Activated CD4-positive, alpha-beta T cell treated with anti-CD3 and anti-CD28 coated beads, Interleukin-2, amount 50 U/mL, for 24 hours (primary cell): ENCODE results near the gene MEGF11.

ENCODE experiments used
- DNase-seq, 2 donors: peaks; one replicate each; pipeline ENCODE4 v3.0.0-alpha.2; 2020; ENCODE audit warnings: low read depth in 1 of 2, low spot score in 1 of 2

Gene MEGF11

DNA sequence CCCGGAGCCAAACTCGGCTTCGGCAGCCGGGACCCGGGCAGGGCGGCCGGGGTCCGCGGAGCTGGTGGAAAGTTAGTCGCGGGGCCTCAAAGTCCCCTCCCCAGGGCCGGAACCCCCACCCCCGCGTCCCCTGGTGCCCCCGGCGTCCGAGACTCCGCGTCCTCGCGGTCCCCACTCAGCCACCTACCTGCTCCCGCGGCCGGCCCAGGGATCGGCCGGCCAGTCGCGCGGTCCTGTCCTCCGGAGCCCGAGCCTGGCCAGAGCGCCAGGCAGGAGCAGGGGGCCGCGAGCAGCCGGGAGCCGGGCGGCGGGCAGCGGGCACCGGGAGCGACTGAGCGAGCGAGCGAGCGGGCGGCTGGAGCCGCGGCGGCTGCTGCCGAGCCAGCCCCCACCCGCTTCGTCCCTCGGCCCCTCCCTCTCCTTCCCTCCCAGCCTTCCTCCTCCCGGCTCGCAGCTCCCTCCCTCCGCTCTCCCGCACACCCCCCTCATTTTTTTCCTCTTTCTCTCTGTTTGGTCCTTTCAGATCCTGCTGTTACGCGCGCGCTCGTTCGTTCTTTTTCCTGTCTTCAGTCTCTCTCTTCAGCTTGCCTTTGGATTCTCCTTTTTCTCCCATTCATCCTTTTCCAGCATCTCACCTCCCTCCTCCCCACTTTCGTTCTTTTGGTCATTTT lies at the start of gene MEGF11:
Gene MEGF11 (minus strand): TSS at position 333 of the 671 bp plus-strand sequence. CDS start 125,347 bp downstream, outside the sequence.
- no peak for DNase-seq

- DNase-seq, result no peak
These were observed 49.1 kb upstream of the MEGF11 start for GRCh38 chr15:66302489-66303278.

- DNase-seq, result no peak
These were observed 45.3 kb upstream of the MEGF11 start for GRCh38 chr15:66298803-66299251.

- DNase-seq, result no peak
These were observed 42.6 kb upstream of the MEGF11 start for GRCh38 chr15:66296186-66296585.

DNA sequence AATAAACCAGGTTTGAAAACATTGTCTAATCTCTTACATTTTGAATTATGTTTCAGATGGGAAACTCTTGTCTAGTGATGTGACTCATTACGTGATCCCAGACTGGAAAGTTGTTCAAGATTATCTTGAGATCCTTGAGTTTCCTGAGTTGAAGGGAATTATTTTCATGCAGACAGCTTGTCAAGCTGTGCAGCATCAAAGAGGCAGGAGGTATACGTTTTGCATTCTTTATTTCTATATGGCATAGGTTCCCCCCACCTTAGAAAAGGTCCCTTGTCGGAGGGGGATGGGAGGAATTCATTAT lies 41.3 kb upstream of the MEGF11 start:
- DNase-seq, result no peak

DNA sequence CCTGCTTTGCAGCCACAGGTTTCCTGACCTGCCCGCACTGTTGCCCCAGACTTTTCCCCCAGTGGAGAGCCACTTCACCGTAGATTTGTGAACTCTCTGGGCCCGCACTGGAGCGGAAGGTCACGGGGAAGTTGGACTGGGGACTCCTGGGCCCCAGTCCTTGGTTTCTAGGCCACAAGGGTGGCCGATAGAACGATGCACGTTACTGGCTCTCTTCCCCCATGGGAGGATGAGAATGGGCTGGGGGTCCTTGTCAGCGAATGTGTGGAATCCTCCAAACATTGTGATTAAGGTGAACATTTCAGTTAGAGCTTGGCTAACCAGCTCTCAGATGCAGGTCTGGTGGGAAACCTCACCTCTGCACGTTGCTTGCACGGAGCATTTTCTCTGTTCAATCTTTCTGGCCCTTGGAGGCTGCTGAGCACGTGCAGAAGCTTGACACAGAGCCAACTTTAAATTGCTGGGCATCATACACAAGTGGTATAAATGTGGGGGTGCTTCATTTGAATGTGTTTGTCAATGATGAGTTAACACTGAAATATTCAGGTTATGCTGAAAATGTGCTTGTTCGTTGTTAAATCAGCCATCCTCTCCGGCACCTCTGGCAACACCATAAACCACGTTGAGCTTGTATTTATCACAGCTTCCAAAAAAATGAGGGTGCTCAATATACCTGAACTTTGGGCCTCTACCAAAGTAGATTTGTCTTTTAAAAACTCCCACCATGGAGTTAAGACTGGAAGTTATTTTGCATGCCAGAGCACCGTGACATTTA lies 40.8 kb upstream of the MEGF11 start:
- DNase-seq, result peak in 1 of 2 donors; percentile 17

GRCh38 chr15:66293419-66294156 lies 40.0 kb upstream of the MEGF11 start, which contains the start of gene DIS3L:
Gene DIS3L (plus strand): TSS chr15:66293568. CDS start chr15:66293597, 29 bp downstream.
- DNase-seq, result peak; percentile 34 to 40

DNA sequence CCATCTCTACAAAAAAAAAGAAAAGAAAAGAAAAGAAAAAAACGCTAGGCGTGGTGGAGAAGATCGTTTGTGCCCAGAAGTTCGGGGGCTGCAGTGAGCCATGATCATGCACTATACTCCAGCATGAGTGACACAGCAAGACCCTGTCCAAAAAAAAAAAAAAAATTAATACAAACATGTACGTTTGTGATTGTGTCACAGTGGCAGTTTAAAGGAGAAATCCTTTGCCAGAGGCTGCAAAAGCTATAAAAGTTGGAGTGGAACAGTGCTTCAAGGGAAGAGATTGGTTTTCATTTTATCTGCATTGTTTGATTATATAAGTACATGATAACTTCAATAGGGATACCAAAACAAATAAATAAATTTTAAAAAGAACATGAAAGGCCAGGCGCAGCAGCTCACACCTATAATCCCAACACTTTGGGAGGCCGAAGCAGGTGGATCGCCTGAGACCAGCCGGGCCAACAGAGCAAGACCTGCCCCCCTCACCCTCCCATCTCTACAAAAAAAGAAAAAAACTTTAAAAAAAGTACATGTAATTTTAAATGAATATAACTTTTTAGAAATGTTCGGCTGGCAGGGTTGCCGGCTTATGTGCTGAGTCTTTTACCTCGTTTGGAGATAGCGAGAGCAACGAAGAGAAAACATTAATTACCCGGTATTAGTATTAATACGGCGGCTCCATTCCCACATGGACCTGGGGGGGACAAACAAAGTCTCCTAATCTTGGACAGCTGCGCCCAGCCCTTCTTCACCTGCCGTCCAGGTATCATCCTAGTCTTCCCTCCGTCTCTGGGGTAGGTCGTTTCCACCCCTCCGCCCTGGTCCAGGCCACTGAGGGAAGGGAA lies 39.2 kb upstream of the MEGF11 start:
- no peak for DNase-seq

DNA sequence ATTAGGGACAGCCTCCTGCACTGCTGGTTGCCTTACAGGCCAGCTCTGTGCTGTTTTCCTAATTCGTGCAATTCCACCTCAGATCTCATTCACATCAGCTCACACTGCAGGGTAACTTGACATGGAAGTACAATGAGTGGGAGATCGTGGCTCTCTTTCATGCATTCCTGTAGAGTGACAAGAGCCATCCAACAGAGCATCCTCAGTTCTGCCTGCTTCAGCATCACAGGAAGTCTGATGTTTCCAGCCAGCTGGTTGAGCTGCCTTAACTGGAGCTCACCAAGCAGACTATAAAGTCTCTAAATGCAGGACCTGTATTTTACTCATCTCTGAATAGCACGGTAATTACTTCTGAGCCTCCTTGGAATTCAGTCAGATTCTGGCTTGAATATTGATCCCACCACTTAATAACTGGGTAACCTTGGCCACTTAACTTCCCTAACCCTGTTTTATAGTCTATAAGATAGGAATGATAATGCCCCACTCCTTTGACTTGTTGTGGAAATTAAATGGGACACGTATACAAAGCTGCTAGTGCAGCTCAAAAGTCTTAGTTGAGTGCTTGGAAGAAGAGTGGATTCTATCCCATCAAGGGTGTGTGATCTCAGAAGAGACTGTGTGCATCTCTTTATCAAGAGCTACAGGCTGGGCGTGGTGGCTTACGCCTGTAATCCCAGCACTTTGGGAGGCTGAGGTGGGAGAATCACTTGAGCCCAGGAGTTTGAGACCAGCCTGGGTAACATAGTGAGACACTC lies 38.4 kb upstream of the MEGF11 start:
- DNase-seq, result no peak

DNA sequence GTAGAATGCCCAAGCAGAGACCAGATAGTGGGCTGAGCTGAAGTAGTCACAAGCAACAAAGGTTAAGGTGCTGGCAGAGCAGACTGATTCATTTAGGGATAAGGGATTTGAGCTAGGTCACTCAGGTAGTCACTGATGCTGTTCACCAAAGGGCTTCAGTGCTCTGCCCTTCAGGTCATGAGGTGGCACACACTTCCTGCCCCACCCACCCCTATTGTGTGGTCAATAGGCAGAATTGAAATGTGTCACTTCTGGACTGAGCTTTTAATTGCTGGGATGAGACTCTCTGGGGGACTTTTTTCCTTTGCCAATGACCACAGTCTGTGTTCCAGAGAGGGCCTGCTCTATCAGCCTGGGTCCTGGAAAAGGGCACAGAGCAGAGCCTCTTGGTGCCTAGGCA lies 37.0 kb upstream of the MEGF11 start:
- no peak for DNase-seq

DNA sequence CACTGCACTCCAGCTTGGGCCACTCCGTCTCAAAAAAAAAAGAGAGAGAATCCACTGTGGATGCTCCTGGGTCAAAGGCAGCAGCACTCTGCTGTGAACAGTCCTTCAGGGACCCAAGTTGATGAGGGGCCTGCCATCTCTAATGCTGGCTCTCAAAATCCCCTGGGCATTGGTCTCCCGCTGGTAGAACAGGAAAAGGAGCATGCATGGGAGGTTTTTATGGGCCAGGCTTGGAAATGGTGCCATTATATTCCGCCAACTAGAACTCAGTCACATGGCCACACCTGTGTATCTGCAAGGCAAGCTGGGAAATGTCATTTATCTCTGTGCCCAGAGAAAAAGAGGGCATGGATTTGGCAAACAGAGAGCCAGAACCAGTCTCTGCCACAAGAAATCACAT lies 36.5 kb upstream of the MEGF11 start:
- DNase-seq, result no peak

- DNase-seq, result no peak
These were observed 35.1 kb upstream of the MEGF11 start for GRCh38 chr15:66288551-66289185.

GRCh38 chr15:66288093-66288492 lies 34.5 kb upstream of the MEGF11 start:
- DNase-seq, result no peak

GRCh38 chr15:66287461-66288057 lies 34.0 kb upstream of the MEGF11 start:
- DNase-seq, result no peak

GRCh38 chr15:66285533-66286280 lies 32.2 kb upstream of the MEGF11 start:
- no peak for DNase-seq

- no peak for DNase-seq
These were observed 30.7 kb upstream of the MEGF11 start for GRCh38 chr15:66284271-66284670.

DNA sequence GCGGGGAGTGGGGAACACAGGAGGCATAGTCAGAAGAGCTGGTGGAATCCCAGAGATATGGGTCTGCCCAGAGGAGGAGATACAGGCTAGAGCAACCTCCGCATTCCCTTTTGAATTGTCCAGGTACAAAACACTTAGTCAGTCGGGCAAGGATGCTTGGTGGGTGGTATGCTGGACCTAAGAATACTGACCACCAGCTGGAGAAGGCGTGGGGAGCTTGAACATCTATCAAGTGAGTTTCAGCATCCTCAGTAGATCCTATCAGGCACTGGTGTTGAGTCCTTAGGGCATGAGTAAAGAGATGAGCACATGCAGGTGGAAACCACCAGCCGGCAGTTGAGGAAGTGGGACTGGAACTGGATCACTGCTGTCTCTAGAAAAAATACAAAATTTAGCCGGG lies 25.1 kb upstream of the MEGF11 start:
- no peak for DNase-seq

DNA sequence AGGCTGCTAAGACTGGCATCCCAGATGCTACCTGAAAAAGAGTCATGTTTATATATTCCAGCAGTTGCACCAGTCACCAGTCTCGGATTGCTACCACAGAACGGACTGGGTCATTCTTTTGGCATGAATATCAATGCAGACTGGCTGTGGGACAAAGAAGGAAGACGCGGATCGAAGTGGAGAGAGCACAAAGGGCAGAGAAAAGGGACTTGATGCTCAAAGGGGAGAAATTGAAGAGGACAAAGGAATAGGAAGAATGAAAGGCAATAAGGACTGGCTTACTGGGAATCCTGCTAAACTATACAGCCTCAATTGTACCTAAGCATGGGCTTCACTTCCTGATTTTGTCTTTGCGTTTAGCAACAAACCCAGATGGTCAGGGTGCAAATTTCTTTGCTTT lies 24.5 kb upstream of the MEGF11 start:
- DNase-seq, result no peak
